GM21526 (cell line): ENCODE results near the gene MLIP.

Experiments
- ATAC-seq: cut with Tn5 transposase; IDR thresholded peaks from one replicate; pipeline ENCODE4 v1.9.1; 2021; ENCODE audit warnings: moderate library complexity; ENCODE audit not compliant: unreplicated experiment, low FRiP score

The MLIP gene

GRCh38 chr6:54264581-54265272, 153.5 kb downstream of the MLIP start:
- ATAC-seq, result no peak

- ATAC-seq, result no peak
These were observed 155.2 kb downstream of the MLIP start for GRCh38 chr6:54266400-54266923.

GRCh38 chr6:54267798-54268197, 156.6 kb downstream of the MLIP start:
- no peak for ATAC-seq

DNA sequence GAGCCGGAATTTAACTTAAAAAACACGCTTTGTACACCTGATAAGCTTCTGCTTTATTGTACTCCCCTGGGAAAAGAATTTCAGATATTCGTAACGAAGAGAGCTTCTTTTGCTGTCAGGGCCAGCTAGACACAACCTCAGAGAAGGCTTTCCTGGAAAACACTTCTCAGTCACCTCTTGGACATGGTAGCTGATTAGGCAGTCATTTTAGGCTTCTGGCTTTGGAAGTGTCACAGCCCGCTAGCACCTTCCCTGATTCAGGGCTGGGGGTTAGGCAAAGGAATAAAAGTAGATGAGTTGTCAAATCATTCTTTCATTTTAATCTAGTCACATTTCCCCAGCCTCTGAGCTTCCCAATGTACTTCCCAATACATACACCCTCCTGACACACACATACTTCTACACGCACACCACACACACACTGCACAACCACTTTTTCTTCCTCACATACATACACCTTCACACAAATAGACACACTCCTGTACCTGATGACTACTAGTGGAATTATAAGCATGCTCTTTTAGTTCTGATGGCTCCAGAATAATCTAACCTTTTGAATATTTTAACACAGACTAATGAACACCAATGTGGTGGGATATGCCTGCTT, 162.1 kb downstream of the MLIP start:
- ATAC-seq, result no peak

DNA sequence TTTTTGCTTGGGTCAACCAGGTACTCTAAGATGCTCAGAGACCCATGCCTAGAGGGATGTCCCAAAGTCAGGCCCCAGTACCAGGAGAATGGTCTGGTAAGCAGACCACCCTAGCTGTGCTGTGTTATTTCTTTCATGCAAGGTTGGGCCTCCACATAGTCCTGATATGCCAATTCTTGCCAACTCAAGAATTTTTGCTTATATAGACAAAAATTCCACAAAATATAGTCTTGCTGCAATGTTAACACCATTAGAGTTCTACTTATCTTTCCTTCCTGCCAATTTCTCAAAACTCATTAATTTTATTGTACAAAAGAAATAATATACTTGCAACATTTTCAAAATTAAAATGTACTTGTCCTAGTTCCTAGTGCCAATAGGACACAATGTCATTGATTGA, 163.1 kb downstream of the MLIP start:
- ATAC-seq, result no peak

GRCh38 chr6:54282186-54282585, 170.9 kb downstream of the MLIP start:
- ATAC-seq, result no peak

DNA sequence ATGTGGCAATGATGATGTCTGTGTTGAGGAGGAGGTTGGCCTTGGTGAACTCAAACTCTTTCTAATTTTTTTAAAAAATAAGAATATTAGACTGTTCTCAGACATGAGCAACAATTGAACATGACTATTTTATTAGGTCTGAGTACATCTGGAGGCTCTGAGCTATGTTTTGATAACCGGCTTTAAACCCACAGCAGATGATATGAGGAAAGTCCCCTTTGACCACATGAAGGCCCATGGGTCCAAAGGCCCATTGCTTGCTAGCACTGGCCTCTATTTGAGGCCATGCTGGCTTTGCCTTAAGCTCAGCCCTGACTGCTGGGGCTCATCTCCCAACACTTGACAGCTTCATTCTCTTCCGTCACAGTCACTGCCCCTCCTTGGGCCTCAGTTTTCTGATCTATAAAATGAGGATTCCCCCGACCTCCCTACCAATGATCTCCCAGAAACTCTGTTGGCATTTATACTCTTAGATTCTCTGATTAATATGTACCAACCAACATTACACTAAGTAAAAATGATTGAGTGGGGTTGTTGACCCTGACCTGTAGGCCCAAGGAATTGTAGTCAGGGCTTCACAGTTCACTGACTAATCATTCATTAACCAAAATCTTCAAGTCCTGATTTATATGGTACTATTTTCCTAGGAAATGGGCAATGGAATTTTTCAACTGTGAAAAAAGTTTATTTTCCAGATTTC, 173.1 kb downstream of the MLIP start:
- ATAC-seq, result no peak

DNA sequence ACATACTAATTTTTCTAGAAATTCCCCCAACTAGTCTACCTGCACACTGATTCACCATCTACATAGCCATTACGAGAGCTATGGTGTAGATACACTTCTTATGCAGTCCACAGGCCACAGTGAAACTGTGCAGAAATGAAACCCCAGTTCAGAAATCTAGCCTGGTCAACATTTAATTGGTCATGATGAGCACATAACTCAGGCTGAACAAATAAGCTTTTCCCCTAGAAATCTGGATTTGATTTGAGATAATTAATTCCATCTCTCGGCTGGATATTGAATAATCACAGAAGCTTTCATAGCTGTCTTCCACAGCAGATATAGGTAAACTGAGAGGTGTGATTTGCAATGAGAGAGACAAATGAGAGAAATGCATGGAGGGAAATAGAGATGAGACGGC, 174.4 kb downstream of the MLIP start:
- no peak for ATAC-seq

- no peak for ATAC-seq
These were observed 174.9 kb downstream of the MLIP start for GRCh38 chr6:54286141-54286540.

DNA sequence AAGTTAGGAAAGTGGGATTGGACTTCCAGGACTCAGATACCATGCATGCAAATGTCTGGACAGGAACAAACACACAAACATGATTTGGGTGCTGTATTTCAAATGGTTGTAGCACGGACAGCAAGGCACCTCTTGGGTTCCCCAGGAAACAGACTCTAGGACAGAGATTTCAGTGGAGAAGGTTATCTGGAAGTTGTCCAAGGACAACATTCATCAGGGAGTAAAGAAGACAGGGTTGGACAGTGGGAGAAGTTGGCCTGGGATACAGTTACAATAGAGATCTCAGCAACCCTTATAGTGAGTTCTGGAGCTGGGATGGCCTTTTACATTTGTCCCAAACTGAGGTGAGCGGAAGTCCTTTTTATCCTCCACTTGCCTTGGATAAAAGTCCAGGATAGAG, 177.2 kb downstream of the MLIP start:
- no peak for ATAC-seq

DNA sequence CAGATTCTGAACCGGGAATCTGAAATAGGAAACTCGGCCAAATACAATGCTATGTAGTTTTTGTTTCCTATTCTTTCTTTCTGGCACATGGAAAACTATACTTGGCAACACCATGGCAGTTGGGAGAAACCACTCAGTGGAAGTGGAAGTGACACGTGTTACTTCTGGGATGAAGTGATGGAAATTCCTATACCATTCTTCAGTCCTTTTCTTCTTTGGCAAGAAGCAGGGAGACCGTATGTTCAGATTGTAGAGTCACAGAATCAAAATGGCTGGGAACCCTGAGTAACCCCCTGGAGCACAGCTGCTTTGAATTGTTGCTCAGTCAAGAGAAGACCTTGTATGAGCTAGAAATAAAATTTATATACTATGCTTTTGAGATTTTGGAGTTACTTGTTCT, 178.2 kb downstream of the MLIP start:
- no peak for ATAC-seq

- peak; percentile 72 for ATAC-seq
These were observed 179.9 kb downstream of the MLIP start for GRCh38 chr6:54291146-54291545.

GRCh38 chr6:54291738-54292137, 180.5 kb downstream of the MLIP start:
- ATAC-seq, result peak; percentile 78

- ATAC-seq, result no peak
These were observed 183.8 kb downstream of the MLIP start for GRCh38 chr6:54294965-54295532.

GRCh38 chr6:54299542-54300269, 188.5 kb downstream of the MLIP start:
- no peak for ATAC-seq

GRCh38 chr6:54301770-54302169, 190.5 kb downstream of the MLIP start:
- ATAC-seq, result no peak

- no peak for ATAC-seq
These were observed 196.2 kb downstream of the MLIP start for GRCh38 chr6:54307439-54307910.

GRCh38 chr6:54308289-54308985, 197.2 kb downstream of the MLIP start, which contains the start of gene TINAG:
TSS of gene TINAG (plus strand) at chr6:54308441. CDS start at chr6:54308551, 110 bp downstream.
- no peak for ATAC-seq

DNA sequence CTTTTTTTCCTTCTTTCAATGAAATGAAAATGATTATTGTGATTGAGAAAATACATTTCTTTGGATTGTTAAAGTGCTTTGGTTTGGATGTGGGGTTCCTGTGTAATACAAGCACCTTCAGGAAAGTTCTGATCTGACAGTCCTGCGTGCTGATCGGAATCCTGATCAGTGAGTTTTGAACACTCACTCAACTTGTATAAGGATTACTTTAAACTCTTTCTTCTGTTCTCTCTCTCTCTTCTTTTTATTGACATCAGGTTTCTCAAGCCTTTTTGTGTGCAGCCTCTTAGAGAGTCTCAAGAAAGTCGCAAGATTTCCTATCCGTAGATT, 197.7 kb downstream of the MLIP start:
- no peak for ATAC-seq
